Activated naive CD4-positive, alpha-beta T cell treated with anti-CD3 and anti-CD28 coated beads, Interleukin-2, amount 50 U/mL, for 72 hours (primary cell): Measurements from ENCODE around the gene DUSP8. TPM values are rescaled to one million over a fixed set of nuclear protein-coding genes. Genes with fewer than 3 reads are reported as not detected.

Source experiments
- ATAC-seq, 2 donors: fragments of 150-1000 bp; cut with Tn5 transposase; 2 replicates each; pipeline ENCODE4 v1.10.0; 2021; ENCODE audit warnings: mild to moderate bottlenecking in 2 of 2, moderate library complexity in 2 of 2
- DNase-seq, 2 donors: peaks; one replicate each; pipeline ENCODE4 v3.0.0; 2021 to 2022; ENCODE audit warnings: low spot score in 2 of 2
- H3K27ac Mint-ChIP-seq, 2 donors: one replicate each; pipeline ENCODE4 v1.8.0; 2022; ENCODE audit warnings: mild to moderate bottlenecking in 2 of 2, mixed read lengths in 2 of 2
- H3K36me3 Mint-ChIP-seq, 2 donors: one replicate each; pipeline ENCODE4 v1.8.0; 2022; ENCODE audit warnings: mixed read lengths in 2 of 2
- H3K9me3 Mint-ChIP-seq, 2 donors: one replicate each; pipeline ENCODE4 v1.8.0; 2022; ENCODE audit warnings: mixed read lengths in 2 of 2
- total RNA-seq, 2 donors: library from RNA; stranded (reverse); gene quantifications; one replicate each; pipeline ENCODE4 v1.2.3, GENCODE V29; 2022

Gene DUSP8
- total RNA-seq, 2 donors from 2014 or later = 1.1 TPM

DNA sequence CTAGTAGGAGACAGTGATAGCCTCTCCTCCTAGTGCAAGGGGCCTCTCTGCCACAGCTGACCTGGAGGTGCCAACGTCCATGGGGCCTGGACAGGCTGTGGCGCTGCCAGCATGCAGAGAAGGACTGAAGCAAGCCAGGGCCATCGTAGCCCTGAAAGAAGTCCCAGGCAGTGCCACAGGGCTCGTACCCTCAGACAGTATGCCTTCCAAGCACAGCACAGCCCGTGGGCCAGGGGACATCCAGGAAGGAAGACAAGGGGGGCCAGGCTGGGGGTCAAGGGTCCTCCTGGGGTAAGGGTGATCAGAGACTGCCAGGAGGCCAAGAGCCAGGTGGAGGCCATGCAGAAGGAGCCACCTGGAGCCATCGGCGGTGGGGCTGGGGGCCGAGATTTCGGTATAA, 65.1 kb downstream of the DUSP8 start:
- H3K36me3 Mint-ChIP-seq = no peaks in the 10 kb centered on the region

DNA sequence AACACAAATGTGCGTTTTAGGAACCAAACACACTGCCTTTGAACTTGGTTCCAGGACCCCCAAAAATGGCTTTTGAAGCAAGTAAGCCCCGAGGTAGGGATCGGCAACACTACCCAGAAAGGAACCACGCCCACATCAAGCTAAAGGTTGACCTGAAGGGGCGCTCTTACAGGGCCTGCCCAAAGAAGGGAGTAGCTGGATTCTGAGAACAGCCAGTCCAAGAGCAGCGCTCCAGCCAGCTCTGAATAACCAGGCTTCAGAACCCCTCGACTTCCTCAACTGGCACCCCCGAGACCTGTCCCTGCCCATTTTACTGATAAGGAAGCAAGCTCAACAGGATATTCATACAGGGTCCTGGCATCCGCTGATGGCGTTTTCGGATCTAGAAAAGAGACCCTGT, 66.6 kb downstream of the DUSP8 start:
- DNase-seq (no peak), ATAC-seq (no peak)
- Mint-ChIP-seq H3K27ac (no peak overlapping the region), H3K36me3 (no peaks in the 10 kb centered on the region), H3K9me3 (no peaks in the 10 kb centered on the region)

More for the DNA sequence above, 65.1 kb downstream of the DUSP8 start:
- Mint-ChIP-seq H3K9me3 (no peaks in the 10 kb centered on the region), H3K27ac (peak overlapping the region; percentile 30 to 68)
- ATAC-seq = no peak
- no peak for DNase-seq

DNA sequence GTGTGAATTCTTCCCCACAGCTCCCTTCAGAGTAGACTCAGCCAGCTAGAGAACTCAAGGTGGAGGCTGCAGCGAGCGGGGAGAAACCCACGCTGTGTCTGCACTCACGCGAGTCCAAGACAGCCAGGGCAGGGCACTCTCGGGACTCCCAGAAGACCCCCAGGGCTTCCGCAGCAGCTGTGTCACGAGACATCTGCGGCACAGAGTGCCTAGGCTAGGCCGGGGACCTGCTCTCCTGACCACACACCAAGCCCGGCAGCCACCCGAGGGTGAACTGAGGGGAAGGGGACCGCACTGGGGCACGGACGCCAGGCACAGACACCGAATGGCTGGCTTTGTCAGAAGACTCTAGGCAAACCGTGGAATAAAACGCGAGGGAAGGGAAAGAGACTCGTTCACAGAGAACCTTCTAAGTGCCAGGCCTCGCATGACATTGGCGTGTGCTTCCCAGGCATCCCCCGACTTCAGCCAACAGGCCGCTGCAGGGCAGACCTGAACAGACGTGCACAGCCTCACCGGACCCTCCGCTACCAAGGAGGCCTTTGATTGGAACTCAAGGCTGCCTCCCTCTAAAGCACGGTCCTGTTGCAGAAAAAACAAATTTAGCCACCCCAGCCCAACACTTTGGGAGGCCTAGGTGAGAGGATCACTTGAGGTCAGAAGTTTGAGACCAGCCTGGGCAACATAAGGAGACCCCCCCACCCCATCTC, 67.3 kb downstream of the DUSP8 start:
- DNase-seq (no peak), ATAC-seq (no peak)
- Mint-ChIP-seq H3K9me3 (no peaks in the 10 kb centered on the region), H3K27ac (no peak overlapping the region), H3K36me3 (no peaks in the 10 kb centered on the region)

DNA sequence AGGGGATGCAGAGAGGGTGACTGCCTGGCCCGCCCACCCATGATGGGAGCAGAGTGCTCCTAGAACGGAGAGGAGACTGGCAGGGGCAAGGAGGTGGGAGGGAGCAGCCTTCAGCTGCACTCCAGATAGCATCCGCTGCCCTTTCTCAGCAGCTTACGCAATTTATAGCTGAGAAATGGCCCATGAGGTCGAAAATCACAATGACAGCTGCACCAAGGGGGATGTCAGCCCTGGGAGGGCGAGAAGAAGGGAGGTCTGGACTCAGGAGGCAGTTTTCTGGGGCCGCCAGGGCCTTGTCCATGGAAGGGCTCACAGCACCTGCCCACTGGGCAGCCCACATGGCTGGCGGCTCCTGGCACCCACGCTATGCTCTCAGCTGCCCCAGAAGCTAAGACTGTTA, 67.9 kb downstream of the DUSP8 start:
- Mint-ChIP-seq H3K9me3 (peaks cover 0 to under 1% of the 10 kb centered on the region in 2 donors), H3K27ac (peak overlapping the region in 1 of 2 donors; percentile 63), H3K36me3 (peaks cover 0 to 1% of the 10 kb centered on the region in 2 donors)
- DNase-seq (no peak), ATAC-seq (no peak)

Other genes starting within 250 kb of the DUSP8 start
- 1 to 10 TPM in 1 of 2 donors, under 1 TPM in 1; 0.45 to 1.3 TPM for gene BRSK2, start 182.3 kb downstream of the DUSP8 start, total RNA-seq
- 10 to 100 TPM; 17.7 to 23.2 TPM for gene MOB2, start 85.5 kb downstream of the DUSP8 start, total RNA-seq
- gene KRTAP5-1, start 13.0 kb upstream of the DUSP8 start, total RNA-seq = not detected
- not detected for gene KRTAP5-2, start 26.0 kb upstream of the DUSP8 start, total RNA-seq
- not detected for gene KRTAP5-3, start 36.2 kb upstream of the DUSP8 start, total RNA-seq
- not detected for gene KRTAP5-4, start 49.9 kb upstream of the DUSP8 start, total RNA-seq
- gene KRTAP5-5, start 57.5 kb upstream of the DUSP8 start, total RNA-seq = not detected
- not detected for gene KRTAP5-6, start 124.9 kb upstream of the DUSP8 start, total RNA-seq
- 1 to 10 TPM; 1.2 to 1.8 TPM for gene IFITM10, start 178.3 kb upstream of the DUSP8 start, total RNA-seq
- gene CTSD, start 191.7 kb upstream of the DUSP8 start, total RNA-seq = 10 to 100 TPM; 47.2 to 55.7 TPM